Stimulated activated CD4-positive, alpha-beta T cell treated with anti-CD3 and anti-CD28 coated beads, Interleukin-4, amount 100 ng/mL, for 4 hours (primary cell): ENCODE results near the gene ARHGAP40.

Experiments used
- DNase-seq, 2 experiments: peaks; one replicate each; pipeline ENCODE4 v3.0.0-alpha.2; 2020

The ARHGAP40 gene

GRCh38 chr20:38601216-38602184 lies at the start of gene ARHGAP40:
Gene ARHGAP40 (plus strand): TSS chr20:38601809.
- DNase-seq = peak in 1 of 2 experiments; percentile 9

GRCh38 chr20:38554986-38555385 lies 46.6 kb upstream of the ARHGAP40 start:
- no peak for DNase-seq

- DNase-seq = no peak
Observed at GRCh38 chr20:38555395-38555794, 46.2 kb upstream of the ARHGAP40 start.

- no peak for DNase-seq
Observed at GRCh38 chr20:38557174-38557573, 44.4 kb upstream of the ARHGAP40 start.

- no peak for DNase-seq
Observed at GRCh38 chr20:38558596-38559360, 42.8 kb upstream of the ARHGAP40 start.

- DNase-seq = no peak
Observed at GRCh38 chr20:38559764-38560163, 41.8 kb upstream of the ARHGAP40 start.

- no peak for DNase-seq
Observed at GRCh38 chr20:38563802-38564431, 37.7 kb upstream of the ARHGAP40 start.

- no peak for DNase-seq
Observed at GRCh38 chr20:38564680-38565079, 36.9 kb upstream of the ARHGAP40 start.

- no peak for DNase-seq
Observed at GRCh38 chr20:38566036-38566598, 35.5 kb upstream of the ARHGAP40 start.

- DNase-seq = no peak
Observed at GRCh38 chr20:38569747-38570525, 31.7 kb upstream of the ARHGAP40 start.

- no peak for DNase-seq
Observed at GRCh38 chr20:38573413-38573812, 28.2 kb upstream of the ARHGAP40 start.

GRCh38 chr20:38579219-38579910 lies 22.2 kb upstream of the ARHGAP40 start:
- no peak for DNase-seq

- DNase-seq = no peak
Observed at GRCh38 chr20:38579921-38580320, 21.7 kb upstream of the ARHGAP40 start.

- no peak for DNase-seq
Observed at GRCh38 chr20:38581013-38581412, 20.6 kb upstream of the ARHGAP40 start, which contains the start of gene ADIG. Gene ADIG (plus strand): TSS chr20:38581197. CDS start chr20:38581251, 54 bp downstream.

- DNase-seq = no peak
Observed at GRCh38 chr20:38581830-38582358, 19.7 kb upstream of the ARHGAP40 start.

GRCh38 chr20:38583306-38583705 lies 18.3 kb upstream of the ARHGAP40 start:
- DNase-seq = no peak

GRCh38 chr20:38584099-38584763 lies 17.4 kb upstream of the ARHGAP40 start:
- no peak for DNase-seq

- DNase-seq = no peak
Observed at GRCh38 chr20:38585404-38586180, 16.0 kb upstream of the ARHGAP40 start.

GRCh38 chr20:38586181-38586525 lies 15.5 kb upstream of the ARHGAP40 start:
- no peak for DNase-seq

- no peak for DNase-seq
Observed at GRCh38 chr20:38588303-38588702, 13.3 kb upstream of the ARHGAP40 start.
